Hindlimb muscle (tissue), 1 donor: ENCODE data around the gene INPP5E. TPM values are rescaled to one million over a fixed set of nuclear protein-coding genes. Genes with fewer than 3 reads are reported as not detected.

Source experiments
- DNase-seq: peaks from one replicate; pipeline ENCODE4 v3.0.0-alpha.2; 2013
- polyA plus RNA-seq: library from polyadenylated mRNA; unstranded; fragments of 120-200 nt; gene quantifications from one replicate; pipeline ENCODE4 v1.2.1, GENCODE V29; 2013; ENCODE audit not compliant: insufficient read length

Gene INPP5E
- polyA plus RNA-seq, 1 donor: 13.7 TPM

- no peak for DNase-seq
Measured at GRCh38 chr9:136383436-136383835, 56.2 kb downstream of the INPP5E start.

GRCh38 chr9:136381966-136382513, 57.6 kb downstream of the INPP5E start:
- DNase-seq: no peak

GRCh38 chr9:136381311-136381710, 58.3 kb downstream of the INPP5E start:
- no peak for DNase-seq

GRCh38 chr9:136380381-136380780, 59.3 kb downstream of the INPP5E start:
- no peak for DNase-seq

- no peak for DNase-seq
Measured at GRCh38 chr9:136379891-136380290, 59.8 kb downstream of the INPP5E start.

- no peak for DNase-seq
Measured at GRCh38 chr9:136379401-136379800, 60.2 kb downstream of the INPP5E start.

GRCh38 chr9:136379003-136379287, 60.7 kb downstream of the INPP5E start:
- DNase-seq: no peak

Other genes starting within 250 kb of the INPP5E start
- not detected for gene LHX3, start 234.7 kb downstream of the INPP5E start, polyA plus RNA-seq
- 8.3 TPM for gene QSOX2, start 194.0 kb downstream of the INPP5E start, polyA plus RNA-seq
- 0.04 TPM for gene CCDC187, start 135.8 kb downstream of the INPP5E start, polyA plus RNA-seq
- gene GPSM1, start 112.3 kb downstream of the INPP5E start, polyA plus RNA-seq: 28.5 TPM
- gene DNLZ, start 76.1 kb downstream of the INPP5E start, polyA plus RNA-seq: 10.5 TPM
- 1.1 TPM for gene CARD9, start 66.2 kb downstream of the INPP5E start, polyA plus RNA-seq
- 7.8 TPM for gene SNAPC4, start 39.7 kb downstream of the INPP5E start, polyA plus RNA-seq
- 31.5 TPM for gene ENTR1, start 29.2 kb downstream of the INPP5E start, polyA plus RNA-seq
- gene PMPCA, start 29.2 kb downstream of the INPP5E start, polyA plus RNA-seq: 39.9 TPM
- gene SEC16A, start 43.2 kb upstream of the INPP5E start, polyA plus RNA-seq: 38.4 TPM
- 38.6 TPM for gene NOTCH1, start 106.2 kb upstream of the INPP5E start, polyA plus RNA-seq
- gene EGFL7, start 223.1 kb upstream of the INPP5E start, polyA plus RNA-seq: 90.8 TPM
- gene AGPAT2, start 247.6 kb upstream of the INPP5E start, polyA plus RNA-seq: 19.1 TPM